AG20443 (cell line): Measurements from ENCODE around the gene ADM5.

Experiments used
- DNase-seq: peaks from one replicate; pipeline ENCODE4 v3.0.0; 2012; ENCODE audit warnings: low spot score, mixed read lengths

The ADM5 gene

GRCh38 chr19:49658566-49659442 lies 30.6 kb upstream of the ADM5 start:
- no peak for DNase-seq

DNA sequence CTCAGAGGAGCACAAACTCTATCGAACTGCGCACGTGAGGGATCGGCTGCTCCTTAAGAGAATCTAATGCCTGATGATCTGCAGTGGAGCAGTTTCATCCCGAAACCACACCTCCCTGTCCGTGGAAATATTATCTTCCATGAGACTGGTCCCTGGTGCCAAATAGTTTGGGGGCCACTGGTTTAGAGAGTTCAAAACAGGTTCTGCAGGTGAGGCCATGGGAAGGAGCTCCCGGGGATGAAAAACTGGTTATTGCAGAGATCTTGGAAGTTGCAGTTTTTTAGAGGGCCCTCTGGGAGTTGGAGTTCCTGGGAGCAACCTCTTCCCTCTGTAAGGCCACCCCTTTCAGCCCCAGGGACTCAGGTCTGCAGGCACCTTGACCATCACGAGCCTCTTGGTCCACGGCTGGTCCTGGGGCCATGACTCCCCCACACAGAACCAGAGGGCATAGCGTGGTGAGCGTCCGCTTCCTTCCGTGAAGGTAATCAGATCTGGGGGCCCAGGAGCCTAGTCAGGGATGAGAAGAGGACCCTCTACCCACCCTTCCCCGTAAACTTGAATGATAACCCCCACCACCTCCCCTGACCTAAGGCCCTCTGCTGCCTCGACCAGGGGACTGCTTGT lies 28.9 kb upstream of the ADM5 start:
- no peak for DNase-seq

DNA sequence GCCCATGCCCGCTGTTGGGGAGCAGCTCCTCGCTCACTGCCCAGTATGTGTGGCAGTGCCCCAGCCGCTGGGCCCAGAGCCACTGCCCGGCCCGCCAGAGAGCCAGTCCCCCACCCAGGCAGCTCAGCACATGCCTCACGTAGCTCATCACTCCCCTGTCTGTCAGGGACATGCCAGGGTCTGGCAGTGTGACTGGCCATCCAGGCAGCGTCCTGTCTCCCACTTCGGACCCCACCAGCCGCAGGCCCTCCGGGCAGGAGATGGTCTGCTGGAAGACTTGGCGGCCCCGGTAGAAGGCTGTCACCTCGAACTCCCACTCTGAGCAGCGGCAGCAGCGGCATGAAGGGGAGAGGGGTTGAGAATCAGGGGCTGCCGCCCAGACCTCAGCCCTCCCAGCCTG lies 27.4 kb upstream of the ADM5 start:
- no peak for DNase-seq

DNA sequence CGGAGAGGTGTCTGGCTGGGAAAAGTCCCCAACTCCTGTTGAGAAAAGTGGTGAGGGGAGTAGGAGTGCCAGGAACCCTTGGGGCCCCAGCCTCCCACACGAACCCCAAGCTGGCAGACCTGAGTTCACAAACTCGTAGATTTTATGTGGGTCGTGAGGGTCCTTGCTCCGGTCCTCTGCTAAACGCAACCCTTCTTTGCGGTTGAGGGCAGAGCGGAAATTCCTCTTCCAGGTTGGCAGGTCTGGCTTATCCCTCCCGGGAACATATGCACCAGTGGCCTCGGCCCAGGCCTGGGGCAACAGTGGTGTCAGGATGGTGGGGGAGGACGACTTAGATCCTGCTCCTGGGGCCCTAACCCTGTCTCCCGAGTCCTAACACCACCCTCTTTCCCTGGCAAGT lies 26.2 kb upstream of the ADM5 start:
- no peak for DNase-seq

GRCh38 chr19:49664171-49665035 lies 25.0 kb upstream of the ADM5 start:
- peak; percentile 92 for DNase-seq

DNA sequence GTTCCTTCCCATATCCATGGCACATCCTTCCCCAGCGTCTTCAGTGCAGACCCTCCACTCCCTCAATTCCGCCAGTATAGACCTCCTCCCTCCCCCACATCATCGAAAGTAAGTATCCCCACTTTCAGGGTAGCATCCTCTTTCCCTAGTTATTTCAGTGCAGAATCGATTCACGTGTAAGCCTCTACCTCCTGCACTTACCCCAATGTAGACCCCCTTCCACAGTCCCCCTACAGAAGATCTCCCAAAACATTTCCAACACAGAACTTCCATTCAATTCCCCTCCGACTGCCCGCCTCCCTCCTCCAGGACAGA lies 24.4 kb upstream of the ADM5 start:
- no peak for DNase-seq

DNA sequence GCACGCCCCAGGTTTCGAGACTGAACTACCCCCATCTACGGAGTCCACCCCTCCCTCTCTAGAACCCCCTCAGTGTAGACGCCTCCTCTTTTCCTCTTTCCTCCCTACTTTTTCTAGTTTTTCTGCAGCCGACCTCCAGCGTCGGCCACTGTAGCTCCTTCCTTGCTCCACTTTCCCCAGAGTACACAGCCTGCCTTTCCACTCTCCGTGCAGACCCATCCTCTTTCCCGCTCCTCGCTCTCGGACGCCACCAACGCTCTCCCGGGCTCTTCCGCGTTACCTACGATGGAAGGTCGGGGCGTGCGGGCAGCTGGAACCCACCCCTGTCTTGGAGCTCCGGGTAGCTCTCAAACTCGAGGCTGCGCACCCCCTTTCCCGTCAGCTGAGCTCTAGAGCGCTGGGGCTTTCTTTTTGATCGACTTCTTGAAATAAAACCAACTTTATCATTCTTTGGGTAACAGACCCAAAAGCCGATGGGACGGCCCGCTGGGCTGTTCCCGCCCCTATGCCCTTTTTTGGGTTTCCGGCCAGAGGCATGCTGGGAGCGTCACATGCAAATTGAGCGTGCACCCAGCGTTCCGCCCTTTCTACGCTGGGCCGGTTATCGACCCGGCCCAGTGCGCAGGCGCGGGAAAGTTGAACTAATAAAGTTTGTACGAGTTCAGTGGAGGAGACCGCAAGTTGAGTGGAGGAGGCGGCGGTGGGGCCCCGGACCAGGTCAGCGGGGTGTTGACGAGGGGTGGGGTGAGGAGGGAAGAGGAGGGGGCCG lies 23.9 kb upstream of the ADM5 start, which contains the start of the genes BCL2L12 and IRF3:
BCL2L12 (plus strand) TSS at position 583 of the 769 bp plus-strand sequence. CDS start 760 bp downstream, outside the sequence.
IRF3 (minus strand) TSS at position 507 of the 769 bp plus-strand sequence. CDS start 1,019 bp downstream, outside the sequence.
- DNase-seq, result peak; percentile 97

DNA sequence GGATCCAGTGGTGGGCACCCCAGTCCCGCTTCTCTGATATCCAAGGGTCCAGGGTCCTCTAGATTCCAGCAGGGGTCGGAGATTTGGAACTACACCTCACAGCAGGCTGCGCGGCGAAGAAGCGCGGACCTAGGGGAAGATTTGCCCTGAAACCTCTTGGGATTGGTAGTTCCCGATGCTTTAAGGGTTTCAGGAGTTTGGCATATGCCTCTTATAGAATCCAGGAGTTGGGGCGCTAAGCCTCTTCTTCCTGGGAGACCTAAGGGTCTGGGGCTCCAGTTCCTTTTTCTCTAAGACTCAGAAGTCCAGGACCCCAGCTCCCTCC lies 23.3 kb upstream of the ADM5 start:
- no peak for DNase-seq

DNA sequence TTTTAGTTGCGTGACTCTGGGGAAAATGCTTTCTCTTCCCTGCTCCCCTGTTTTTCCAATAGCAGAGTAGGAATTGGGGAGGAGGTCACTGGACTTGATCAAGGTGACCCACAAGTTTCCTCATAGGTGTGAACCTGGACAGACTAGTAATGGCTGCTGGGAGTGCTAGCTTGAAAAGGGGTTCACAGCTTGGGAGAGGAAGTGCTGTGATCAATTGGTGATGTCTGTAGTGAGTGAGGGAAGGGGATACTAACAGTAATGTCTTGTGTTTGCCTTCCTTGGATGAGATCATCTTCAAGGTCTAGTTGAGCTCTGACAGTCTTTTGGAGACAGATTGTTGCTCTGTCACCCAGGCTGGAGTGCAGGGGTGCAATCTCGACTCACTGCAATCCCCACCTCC lies 21.9 kb upstream of the ADM5 start:
- no peak for DNase-seq

- no peak for DNase-seq
Observed at GRCh38 chr19:49669516-49669915, 19.9 kb upstream of the ADM5 start.

DNA sequence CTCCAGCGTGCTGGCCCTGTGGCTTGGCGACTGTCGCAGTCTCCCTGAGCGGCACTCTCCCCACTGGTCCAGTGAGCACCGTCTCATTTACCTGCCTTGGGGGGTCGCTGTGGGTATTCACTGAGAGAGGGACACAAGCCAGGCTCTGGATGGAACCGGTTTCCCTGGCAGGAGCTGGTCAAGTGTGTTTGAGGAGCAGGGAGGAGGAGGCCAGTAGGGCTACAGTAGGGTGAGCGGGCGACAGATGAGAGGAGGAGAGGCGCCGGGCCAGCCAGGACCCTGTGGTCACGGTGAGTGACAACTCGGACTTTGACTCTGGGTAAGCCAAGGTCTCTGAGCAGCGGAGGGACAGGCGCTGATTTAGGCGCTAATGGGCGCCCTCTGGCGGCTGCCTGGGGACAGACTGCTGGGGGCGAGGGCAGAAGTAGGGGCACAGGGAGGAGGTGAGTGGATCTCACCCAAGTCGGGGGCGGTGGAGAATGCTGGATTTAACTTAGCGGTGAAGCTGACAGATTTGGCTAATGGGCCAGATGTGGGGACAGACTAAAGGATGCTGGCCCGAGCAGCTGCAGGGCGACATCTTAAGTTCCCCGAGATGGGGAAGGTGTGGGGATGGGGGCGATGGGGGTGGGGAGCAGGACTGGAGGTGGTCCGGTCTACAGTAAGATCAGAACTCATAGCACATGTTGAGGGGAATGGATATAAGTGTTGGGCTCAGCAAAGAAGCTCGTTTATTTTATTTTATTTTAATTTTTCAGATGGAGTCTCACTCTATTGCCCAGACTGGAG lies 17.1 kb upstream of the ADM5 start:
- DNase-seq, result peak; percentile 83

GRCh38 chr19:49676136-49676783 lies 13.1 kb upstream of the ADM5 start:
- peak; percentile 86 for DNase-seq

GRCh38 chr19:49676784-49677230 lies 12.6 kb upstream of the ADM5 start:
- peak; percentile 96 for DNase-seq

DNA sequence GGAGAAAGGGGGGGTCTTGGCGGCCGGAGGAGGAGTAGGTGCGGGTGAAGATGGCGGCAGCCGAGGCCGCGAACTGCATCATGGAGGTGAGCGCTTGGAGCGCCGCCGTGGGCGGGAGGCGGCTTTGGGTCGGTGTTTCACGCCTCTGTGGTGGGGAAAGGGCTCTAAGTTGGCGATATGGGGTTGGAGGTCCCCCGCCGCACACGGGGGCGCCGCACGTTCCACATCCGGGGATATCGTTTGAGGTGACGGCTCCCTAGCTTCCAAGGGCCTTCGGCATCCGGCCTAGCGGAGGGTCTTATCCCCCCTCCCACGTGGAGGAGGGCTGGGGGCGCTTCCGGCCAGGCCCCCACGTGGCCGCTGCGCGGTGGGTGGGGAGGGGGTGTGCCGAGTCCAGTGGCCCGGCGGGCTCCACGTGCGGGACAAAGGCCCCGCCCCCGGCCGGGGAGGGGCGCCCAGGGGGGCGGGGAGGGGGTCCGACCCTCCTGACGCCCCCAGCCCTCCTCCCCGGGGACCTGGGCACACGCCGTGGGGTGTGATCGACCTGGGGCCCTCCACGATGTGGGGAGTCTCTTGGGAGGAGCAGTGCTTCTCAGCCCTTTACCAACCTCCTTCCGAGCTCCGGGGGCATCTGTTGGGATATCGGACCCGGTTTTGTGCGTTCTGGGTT lies 12.0 kb upstream of the ADM5 start, which contains the start of gene PRMT1:
PRMT1 (plus strand) TSS at position 41 of the 670 bp plus-strand sequence; CDS start at position 51, 10 bp downstream.
- peak; percentile 40 for DNase-seq

DNA sequence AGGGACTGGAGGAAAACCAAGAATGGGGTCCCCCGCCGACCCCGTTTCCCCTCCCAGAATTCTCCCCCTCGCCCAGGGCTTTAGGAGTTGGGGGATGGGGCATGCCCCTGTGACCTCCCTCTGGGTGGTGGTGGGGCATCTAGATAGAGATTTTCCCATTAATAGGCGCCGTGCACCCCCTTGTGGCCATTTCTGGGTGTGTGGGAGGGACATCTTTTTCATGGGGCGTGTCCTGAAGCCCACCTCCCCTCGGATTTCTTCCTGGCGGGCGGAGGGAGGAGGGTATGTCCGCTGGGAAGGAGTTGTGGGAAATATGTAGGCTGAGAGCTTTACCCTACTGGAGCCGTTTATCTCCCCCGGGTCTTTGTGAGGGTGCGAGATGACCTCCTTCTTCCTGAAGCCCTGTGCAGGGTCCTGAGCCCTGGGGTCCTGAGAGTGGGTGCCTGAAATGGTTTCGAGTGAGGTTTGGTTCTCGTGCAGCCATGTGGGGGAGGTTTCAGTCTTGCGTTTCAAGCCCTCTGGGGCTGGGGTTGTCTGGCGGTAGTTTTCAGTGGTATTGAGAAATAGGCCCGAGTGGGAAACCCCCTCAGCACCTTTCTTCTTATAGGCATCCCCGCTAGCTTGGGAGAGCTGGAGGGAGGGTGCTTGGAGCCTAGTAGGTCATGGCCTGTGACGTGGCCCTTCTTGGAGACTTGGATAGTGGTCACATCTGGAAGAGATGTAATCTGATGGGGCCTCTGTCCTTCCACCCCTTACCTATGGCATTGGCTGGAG lies 11.3 kb upstream of the ADM5 start:
- peak; percentile 58 for DNase-seq

GRCh38 chr19:49678985-49679770 lies 10.2 kb upstream of the ADM5 start:
- DNase-seq, result no peak

- no peak for DNase-seq
Observed at GRCh38 chr19:49679771-49680413, 9.5 kb upstream of the ADM5 start.
